Body of pancreas (tissue), 4 donors: Measurements from ENCODE around the gene ELF1.

Experiments
- POLR2A ChIP-seq, 3 donors: fragments of 450-650 bp; IDR thresholded peaks; one replicate each; pipeline ENCODE4 v1.6.1; 2016; ENCODE audit warnings: antibody characterized with exemption in 3 of 3, mild to moderate bottlenecking in 2 of 3
- TF ChIP-seq, protein P1 (sequence below), 7 experiments: fragments of 450-650 bp in 4 of 7; fragments of 200-600 bp in 3 of 7; sonication (generic) in 3 of 7; IDR thresholded peaks; one replicate each; pipeline ENCODE4 v1.5.1; 2016 to 2019; ENCODE audit warnings: antibody characterized with exemption in 7 of 7

GRCh38 chr13:40975441-40975840 lies 43.7 kb downstream of the ELF1 start:
- TF ChIP-seq, protein P1, sequence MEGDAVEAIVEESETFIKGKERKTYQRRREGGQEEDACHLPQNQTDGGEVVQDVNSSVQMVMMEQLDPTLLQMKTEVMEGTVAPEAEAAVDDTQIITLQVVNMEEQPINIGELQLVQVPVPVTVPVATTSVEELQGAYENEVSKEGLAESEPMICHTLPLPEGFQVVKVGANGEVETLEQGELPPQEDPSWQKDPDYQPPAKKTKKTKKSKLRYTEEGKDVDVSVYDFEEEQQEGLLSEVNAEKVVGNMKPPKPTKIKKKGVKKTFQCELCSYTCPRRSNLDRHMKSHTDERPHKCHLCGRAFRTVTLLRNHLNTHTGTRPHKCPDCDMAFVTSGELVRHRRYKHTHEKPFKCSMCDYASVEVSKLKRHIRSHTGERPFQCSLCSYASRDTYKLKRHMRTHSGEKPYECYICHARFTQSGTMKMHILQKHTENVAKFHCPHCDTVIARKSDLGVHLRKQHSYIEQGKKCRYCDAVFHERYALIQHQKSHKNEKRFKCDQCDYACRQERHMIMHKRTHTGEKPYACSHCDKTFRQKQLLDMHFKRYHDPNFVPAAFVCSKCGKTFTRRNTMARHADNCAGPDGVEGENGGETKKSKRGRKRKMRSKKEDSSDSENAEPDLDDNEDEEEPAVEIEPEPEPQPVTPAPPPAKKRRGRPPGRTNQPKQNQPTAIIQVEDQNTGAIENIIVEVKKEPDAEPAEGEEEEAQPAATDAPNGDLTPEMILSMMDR (IDR thresholded peaks at IDR 0.05), result no peak
- TF ChIP-seq POLR2A (IDR thresholded peaks at IDR 0.05), result no peak
